H1 (cell line): ENCODE data around the gene LRIT2. TPM values are rescaled to one million over a fixed set of nuclear protein-coding genes. Genes with fewer than 3 reads are reported as not detected.

ENCODE experiments used
- EP300 ChIP-seq, 2 experiments: IDR thresholded peaks; 1 replicate in 1 of 2; 2 replicates in 1 of 2; pipeline ENCODE4 v1.6.1; 2011 to 2012; ENCODE audit warnings: low read depth in 2 of 2, low read length in 2 of 2, mild to moderate bottlenecking in 2 of 2, borderline replicate concordance in 1 of 2, inconsistent platforms in 1 of 2, moderate library complexity in 1 of 2
- GABPA ChIP-seq: IDR thresholded peaks from 2 replicates; pipeline ENCODE4 v1.6.1; 2011; ENCODE audit warnings: mild to moderate bottlenecking, low read length, moderate library complexity, borderline replicate concordance; ENCODE audit not compliant: insufficient read depth
- NRF1 ChIP-seq: IDR thresholded peaks from 2 replicates; pipeline ENCODE4 v1.6.1; 2011; ENCODE audit warnings: mild to moderate bottlenecking, low read depth, low read length, improper control_type of control experiment
- PHF8 ChIP-seq: fragments of 200-600 bp; sonication (generic); conservative IDR thresholded peaks from 2 replicates; pipeline ENCODE4 v1.7.1; 2012; ENCODE audit warnings: low read depth, mild to moderate bottlenecking, inconsistent platforms, low read length, moderate library complexity
- SIRT6 ChIP-seq: IDR thresholded peaks from one replicate; pipeline ENCODE4 v1.7.1; 2012; ENCODE audit warnings: low read length, inconsistent platforms
- SP4 ChIP-seq: IDR thresholded peaks from 2 replicates; pipeline ENCODE4 v1.6.1; 2012; ENCODE audit warnings: low read length, inconsistent platforms
- TAF1 ChIP-seq: IDR thresholded peaks from 2 replicates; pipeline ENCODE4 v1.6.1; 2011; ENCODE audit warnings: mild to moderate bottlenecking, low read depth, low read length
- polyA plus RNA-seq, 7 experiments: library from polyadenylated mRNA; depleted of rRNA in 3 of 7; stranded (reverse) in 5 of 7; unstranded in 2 of 7; fragments of >200 nt in 5 of 7; fragments of 200-250 nt in 2 of 7; gene quantifications; 1 replicate in 5 of 7; 2 replicates in 1 of 7; 4 replicates in 1 of 7; pipeline versions ENCODE4 v1.2.1 to v1.2.3, GENCODE V29; 2011 to 2013; ENCODE audit warnings: missing spikeins in 2 of 7, mixed read lengths in 2 of 7
- total RNA-seq: library from RNA; stranded (reverse); fragmentation: NEBNext Ultra II Directional; extraction: Animal tissue kit (Norgen Biotek cat#: 25700); gene quantifications from 2 replicates; pipeline ENCODE4 v1.2.1, GENCODE V29; 2021
- TF ChIP-seq, protein P1 (sequence below): fragments of 300-600 bp; sonication (generic); IDR thresholded peaks from 2 replicates; pipeline ENCODE4 v1.7.1; 2012; ENCODE audit warnings: low read length, moderate library complexity, mild to moderate bottlenecking, inconsistent platforms; ENCODE audit not compliant: insufficient replicate concordance
- TF ChIP-seq, protein P2 (sequence below): IDR thresholded peaks from 2 replicates; pipeline ENCODE4 v1.6.1; 2011; ENCODE audit warnings: low read length, improper control_type of control experiment

Gene LRIT2
- total and polyA plus RNA-seq, 2 of the 8 experiments (the other 6 are each of a cell fraction or from before 2014, with no cell fraction given): not detected

DNA sequence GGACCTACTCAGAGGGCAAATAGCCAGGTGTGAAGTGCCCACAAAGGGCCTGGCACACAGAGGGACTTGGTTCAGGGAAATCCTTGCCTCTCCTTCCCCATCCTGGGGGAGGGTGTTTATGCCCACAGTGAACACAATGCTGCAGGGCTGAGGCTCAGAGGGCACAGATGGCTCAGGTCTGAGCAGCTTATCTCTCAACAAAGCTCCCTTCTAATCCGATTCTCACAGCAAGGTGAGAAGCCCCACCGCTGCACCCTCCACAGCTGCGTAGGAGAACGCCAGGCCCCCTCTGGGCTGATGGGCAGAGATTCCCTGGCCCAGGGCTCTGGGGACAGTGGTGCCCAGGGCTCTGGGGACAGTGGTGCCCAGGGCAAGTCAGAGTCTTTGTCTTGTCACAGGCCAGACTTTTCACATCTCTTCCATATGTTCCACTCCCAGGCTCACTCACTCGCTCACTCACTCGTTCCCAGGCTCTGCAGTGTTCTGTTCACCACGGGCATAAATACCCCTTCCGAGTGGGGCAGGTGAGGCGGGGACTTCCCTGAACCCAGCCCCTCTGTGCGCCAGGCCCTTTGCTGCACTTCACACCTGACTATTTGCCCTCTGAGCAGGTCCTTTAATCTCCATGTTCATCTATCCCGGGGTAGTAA is 39.7 kb downstream of the LRIT2 start (continued):
- TF ChIP-seq, protein P1, sequence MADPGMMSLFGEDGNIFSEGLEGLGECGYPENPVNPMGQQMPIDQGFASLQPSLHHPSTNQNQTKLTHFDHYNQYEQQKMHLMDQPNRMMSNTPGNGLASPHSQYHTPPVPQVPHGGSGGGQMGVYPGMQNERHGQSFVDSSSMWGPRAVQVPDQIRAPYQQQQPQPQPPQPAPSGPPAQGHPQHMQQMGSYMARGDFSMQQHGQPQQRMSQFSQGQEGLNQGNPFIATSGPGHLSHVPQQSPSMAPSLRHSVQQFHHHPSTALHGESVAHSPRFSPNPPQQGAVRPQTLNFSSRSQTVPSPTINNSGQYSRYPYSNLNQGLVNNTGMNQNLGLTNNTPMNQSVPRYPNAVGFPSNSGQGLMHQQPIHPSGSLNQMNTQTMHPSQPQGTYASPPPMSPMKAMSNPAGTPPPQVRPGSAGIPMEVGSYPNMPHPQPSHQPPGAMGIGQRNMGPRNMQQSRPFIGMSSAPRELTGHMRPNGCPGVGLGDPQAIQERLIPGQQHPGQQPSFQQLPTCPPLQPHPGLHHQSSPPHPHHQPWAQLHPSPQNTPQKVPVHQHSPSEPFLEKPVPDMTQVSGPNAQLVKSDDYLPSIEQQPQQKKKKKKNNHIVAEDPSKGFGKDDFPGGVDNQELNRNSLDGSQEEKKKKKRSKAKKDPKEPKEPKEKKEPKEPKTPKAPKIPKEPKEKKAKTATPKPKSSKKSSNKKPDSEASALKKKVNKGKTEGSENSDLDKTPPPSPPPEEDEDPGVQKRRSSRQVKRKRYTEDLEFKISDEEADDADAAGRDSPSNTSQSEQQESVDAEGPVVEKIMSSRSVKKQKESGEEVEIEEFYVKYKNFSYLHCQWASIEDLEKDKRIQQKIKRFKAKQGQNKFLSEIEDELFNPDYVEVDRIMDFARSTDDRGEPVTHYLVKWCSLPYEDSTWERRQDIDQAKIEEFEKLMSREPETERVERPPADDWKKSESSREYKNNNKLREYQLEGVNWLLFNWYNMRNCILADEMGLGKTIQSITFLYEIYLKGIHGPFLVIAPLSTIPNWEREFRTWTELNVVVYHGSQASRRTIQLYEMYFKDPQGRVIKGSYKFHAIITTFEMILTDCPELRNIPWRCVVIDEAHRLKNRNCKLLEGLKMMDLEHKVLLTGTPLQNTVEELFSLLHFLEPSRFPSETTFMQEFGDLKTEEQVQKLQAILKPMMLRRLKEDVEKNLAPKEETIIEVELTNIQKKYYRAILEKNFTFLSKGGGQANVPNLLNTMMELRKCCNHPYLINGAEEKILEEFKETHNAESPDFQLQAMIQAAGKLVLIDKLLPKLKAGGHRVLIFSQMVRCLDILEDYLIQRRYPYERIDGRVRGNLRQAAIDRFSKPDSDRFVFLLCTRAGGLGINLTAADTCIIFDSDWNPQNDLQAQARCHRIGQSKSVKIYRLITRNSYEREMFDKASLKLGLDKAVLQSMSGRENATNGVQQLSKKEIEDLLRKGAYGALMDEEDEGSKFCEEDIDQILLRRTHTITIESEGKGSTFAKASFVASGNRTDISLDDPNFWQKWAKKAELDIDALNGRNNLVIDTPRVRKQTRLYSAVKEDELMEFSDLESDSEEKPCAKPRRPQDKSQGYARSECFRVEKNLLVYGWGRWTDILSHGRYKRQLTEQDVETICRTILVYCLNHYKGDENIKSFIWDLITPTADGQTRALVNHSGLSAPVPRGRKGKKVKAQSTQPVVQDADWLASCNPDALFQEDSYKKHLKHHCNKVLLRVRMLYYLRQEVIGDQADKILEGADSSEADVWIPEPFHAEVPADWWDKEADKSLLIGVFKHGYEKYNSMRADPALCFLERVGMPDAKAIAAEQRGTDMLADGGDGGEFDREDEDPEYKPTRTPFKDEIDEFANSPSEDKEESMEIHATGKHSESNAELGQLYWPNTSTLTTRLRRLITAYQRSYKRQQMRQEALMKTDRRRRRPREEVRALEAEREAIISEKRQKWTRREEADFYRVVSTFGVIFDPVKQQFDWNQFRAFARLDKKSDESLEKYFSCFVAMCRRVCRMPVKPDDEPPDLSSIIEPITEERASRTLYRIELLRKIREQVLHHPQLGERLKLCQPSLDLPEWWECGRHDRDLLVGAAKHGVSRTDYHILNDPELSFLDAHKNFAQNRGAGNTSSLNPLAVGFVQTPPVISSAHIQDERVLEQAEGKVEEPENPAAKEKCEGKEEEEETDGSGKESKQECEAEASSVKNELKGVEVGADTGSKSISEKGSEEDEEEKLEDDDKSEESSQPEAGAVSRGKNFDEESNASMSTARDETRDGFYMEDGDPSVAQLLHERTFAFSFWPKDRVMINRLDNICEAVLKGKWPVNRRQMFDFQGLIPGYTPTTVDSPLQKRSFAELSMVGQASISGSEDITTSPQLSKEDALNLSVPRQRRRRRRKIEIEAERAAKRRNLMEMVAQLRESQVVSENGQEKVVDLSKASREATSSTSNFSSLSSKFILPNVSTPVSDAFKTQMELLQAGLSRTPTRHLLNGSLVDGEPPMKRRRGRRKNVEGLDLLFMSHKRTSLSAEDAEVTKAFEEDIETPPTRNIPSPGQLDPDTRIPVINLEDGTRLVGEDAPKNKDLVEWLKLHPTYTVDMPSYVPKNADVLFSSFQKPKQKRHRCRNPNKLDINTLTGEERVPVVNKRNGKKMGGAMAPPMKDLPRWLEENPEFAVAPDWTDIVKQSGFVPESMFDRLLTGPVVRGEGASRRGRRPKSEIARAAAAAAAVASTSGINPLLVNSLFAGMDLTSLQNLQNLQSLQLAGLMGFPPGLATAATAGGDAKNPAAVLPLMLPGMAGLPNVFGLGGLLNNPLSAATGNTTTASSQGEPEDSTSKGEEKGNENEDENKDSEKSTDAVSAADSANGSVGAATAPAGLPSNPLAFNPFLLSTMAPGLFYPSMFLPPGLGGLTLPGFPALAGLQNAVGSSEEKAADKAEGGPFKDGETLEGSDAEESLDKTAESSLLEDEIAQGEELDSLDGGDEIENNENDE: no peak
- no peak for TF ChIP-seq PHF8
- TF ChIP-seq, protein P2, sequence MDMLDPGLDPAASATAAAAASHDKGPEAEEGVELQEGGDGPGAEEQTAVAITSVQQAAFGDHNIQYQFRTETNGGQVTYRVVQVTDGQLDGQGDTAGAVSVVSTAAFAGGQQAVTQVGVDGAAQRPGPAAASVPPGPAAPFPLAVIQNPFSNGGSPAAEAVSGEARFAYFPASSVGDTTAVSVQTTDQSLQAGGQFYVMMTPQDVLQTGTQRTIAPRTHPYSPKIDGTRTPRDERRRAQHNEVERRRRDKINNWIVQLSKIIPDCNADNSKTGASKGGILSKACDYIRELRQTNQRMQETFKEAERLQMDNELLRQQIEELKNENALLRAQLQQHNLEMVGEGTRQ: no peak
- no peak for TF ChIP-seq GABPA
- no peak for TF ChIP-seq SIRT6
- no peak for TF ChIP-seq SP4
- no peak for TF ChIP-seq NRF1
- TF ChIP-seq TAF1: no peak
- no peak for TF ChIP-seq EP300 (IDR thresholded peaks at IDR 0.05; ENCODE audit: borderline replicate concordance in 1 of 2, low read depth in 2 of 2, low read length in 2 of 2)
- TF ChIP-seq, all 59 proteins: peak for 0
